Pons (tissue), 1 donor: Measurements from ENCODE around the gene UBXN11.

ENCODE experiments used
- DNase-seq: peaks from one replicate; pipeline ENCODE4 v3.0.0-alpha.2; 2016; ENCODE audit warnings: low spot score

UBXN11 gene

DNA sequence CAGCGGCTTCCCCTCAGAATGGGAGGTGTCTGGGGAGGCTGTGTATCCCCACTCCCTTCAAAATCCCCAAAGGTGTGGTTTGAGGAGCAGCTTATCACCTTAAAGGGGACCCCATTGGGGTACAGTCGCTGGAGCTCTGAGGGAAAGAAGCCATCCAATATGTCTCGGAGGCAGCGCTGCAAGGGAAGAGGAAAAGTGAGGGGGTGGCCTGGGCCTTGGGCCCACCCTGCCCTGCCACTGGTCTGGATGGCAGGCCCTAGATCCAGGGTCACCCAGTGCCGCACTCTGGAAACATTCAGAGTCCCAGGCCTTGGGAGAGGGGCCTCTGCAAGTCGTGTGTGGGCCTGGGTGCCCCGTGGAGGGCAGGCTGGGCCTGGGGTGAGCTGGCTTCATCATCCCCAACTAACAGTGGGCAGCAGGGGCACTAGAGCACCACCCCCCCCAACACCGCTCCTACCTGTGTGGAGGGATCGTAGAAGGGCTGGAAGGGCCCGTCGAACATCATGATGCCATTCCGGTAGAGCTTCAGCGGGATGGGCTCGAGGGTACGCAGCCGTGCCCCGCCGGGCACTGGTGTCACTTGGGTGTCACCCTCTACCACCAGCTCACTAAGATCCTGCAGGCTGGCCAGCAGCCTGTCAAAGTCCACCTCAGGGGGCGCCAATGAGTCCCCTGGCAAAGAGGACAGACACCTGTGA lies 20.9 kb downstream of the UBXN11 start:
- no peak for DNase-seq

DNA sequence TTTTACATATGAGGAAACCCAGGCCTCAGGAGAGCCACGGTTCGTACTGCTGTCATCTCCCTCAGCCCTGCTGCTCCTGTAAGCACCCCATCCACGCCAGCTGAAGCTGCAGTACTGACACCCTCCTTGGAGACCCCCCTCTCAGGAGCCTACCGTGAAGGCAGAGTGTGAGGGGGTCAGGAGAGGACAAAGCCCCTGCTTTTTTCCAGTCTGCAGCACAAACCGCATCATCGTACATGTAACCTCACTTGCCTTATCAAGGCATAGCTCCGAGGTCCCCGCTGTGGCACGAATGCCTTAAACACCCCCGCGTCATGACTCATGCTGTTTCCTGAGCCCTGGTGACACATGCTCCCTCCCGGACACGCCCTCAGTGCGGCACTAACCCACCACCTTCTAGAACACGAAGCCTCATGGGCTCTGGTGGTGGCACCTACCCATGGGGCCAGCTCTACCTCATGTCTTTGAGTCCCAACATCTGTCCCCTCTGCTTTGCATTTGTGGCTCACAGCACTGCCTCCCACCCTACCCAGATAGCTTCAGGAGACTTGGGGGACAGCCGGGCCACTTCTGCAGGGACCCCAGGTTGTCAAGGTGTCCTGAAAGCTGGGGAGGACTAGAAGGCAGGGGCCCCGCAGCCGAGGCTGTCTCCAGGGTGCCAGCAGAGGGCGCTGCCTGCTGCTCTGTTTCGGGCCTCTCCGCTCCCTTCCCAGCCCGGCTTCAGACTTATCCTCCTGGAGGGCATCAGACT lies 21.7 kb downstream of the UBXN11 start:
- no peak for DNase-seq

DNA sequence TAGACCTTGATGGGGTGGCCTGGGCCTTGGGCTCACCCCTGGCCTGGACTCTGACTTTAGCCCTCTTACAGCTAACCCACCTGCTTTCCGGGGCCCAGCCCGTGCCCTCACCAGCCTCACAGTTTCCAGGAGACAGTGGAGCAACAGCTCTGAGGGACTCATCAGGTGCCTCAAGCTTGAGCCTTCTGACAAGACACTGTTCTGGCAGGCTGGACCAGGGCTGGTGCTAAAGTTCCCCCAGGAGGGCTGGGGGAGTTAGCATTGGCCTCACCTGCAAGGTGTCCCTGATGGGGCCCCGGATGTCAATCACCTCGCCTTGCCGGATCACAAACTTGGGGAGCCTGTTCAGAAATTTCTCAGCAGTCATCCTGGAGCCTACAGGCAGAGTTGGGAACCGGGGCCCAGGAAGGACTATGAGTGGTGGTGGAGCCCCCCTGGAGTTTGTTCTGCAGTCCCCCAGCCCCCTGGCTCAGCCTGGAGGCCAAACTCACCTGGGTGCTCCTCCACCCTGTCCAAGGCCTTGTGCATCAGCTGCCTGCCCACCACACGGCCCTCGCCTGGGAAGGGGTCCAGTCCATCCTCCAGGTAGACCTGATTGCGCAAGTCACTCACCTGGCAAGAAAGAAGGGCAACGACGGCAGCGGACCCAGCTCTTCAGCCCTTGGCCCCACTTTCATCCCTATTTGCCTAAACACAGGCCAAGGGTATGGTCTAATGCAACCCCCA lies 22.4 kb downstream of the UBXN11 start:
- DNase-seq: no peak

DNA sequence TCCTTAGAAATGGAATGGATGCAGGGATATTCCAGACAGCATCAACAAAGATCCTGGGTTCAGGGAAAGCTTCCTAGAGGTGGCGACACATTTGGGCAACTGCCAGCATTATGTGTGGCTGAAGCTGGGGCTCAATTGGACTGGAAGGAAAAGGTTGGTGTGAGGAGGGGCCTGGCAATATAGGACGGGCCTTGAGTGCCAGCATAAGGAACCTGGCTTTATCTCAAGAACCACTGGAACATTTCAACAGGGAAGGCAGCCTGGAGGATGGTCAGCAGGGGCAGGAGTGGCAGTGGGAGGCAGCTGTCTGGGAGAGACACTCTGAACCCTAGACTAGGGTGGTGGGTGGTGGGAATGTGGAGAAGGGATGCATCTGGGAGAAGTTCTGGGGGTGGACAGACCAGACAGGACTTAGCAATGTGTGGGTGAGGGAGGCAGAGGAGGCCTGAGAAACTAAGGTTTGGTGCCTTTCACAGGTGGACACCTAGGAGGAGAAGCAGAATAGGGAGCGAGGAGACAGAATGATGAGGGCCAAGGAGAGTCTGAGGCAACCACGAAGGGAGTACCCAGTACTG lies 23.1 kb downstream of the UBXN11 start:
- DNase-seq: no peak

DNA sequence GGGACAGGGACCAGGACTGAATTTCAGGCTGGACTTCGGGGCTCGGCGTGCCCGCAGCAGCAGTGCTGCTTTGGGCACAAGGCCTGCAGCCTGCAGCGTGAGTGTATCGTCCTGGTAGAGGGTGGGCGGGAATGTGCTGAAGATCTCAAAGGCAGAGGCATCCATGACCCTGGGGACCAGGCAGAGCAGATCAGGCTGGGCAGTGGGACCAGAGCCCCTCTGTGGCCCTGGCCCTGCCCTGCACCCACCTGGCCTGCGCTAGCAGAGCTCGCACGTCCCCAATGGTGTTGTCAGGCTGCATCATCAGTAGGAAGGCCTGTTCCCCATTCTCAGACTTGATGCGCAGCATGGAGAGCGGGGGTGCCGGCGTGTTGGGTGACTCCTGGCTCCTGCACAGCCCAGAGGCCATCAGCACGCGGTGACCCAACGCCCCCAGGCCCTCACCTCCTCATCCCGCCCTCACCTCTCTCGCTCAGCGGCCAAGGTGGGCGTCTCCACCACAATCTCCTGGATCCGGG lies 24.0 kb downstream of the UBXN11 start:
- DNase-seq: no peak

DNA sequence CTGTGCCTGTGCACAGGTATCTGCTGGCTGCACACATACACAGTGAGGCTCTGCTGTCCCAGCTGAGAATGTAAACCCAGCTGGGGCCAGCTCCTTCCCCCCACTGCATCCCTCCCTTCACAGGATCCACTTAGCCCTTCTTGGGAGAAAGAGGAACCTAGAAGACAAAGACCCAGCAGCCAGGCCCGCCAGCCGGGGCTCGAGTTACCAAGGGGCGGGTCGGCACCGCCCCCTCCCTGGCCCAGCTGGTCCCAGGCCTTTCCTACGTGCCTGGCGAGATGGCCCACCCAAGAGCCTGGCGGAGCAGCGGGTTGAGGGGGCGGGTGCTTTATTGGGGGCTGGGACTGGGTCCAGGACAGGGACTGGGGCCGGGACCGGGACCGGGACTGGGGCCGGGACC lies 24.5 kb downstream of the UBXN11 start:
- no peak for DNase-seq

DNA sequence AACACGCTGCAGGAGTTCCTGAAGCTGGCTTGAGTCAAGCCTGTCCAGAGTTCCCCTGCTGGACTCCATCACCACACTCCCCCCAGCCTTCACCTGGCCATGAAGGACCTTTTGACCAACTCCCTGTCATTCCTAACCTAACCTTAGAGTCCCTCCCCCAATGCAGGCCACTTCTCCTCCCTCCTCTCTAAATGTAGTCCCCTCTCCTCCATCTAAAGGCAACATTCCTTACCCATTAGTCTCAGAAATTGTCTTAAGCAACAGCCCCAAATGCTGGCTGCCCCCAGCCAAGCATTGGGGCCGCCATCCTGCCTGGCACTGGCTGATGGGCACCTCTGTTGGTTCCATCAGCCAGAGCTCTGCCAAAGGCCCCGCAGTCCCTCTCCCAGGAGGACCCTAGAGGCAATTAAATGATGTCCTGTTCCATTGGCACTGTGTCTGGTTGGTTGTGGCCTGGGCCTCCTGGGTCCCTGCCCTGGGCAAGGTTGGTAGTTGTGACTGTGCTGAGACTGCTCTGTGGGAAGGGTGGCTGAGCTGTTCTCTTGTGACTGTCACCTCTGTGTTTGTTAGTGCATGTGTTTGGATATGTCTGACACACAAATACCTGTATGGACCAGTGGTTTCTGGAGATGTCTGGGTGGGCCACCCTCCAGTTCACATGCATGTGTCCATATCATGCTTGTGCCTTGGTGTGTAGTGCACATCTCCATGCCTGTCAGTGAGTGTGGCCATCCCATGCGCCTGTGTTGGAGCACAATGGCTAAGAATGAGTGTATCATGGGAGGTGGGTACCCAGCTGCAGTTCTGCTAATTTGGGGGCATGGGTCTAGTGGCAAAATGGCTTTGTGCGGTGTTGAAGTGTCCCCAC lies 25.1 kb downstream of the UBXN11 start:
- no peak for DNase-seq

DNA sequence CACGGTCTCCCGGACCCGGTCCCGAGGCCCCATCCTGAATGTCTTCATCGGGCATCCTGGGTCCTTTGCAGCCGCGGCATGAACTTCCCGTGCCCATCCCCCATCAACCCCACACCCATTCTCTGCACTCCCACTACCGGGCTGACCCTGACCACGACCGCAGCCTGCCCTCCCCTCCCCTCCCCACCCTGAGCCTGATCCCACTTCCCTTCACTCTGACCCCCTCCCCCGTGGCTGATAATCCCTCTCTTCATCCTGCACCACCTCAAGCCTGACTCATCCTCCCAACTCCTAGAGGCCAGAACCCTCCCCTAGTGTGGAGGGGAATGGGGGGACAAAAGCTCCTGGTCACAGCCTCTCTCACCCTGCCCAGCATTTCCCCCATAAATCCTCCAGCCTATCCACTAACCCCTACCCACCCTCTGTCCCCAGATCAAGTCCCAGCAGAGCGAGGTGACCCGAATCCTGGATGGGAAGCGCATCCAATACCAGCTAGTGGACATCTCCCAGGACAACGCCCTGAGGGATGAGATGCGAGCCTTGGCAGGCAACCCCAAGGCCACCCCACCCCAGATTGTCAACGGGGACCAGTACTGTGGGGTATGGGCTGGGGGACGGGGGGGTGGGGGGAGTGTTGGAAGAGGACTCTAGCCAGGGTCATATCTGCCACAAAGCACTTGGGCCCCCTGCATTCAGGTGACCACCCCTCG lies 25.9 kb downstream of the UBXN11 start:
- DNase-seq: no peak

DNA sequence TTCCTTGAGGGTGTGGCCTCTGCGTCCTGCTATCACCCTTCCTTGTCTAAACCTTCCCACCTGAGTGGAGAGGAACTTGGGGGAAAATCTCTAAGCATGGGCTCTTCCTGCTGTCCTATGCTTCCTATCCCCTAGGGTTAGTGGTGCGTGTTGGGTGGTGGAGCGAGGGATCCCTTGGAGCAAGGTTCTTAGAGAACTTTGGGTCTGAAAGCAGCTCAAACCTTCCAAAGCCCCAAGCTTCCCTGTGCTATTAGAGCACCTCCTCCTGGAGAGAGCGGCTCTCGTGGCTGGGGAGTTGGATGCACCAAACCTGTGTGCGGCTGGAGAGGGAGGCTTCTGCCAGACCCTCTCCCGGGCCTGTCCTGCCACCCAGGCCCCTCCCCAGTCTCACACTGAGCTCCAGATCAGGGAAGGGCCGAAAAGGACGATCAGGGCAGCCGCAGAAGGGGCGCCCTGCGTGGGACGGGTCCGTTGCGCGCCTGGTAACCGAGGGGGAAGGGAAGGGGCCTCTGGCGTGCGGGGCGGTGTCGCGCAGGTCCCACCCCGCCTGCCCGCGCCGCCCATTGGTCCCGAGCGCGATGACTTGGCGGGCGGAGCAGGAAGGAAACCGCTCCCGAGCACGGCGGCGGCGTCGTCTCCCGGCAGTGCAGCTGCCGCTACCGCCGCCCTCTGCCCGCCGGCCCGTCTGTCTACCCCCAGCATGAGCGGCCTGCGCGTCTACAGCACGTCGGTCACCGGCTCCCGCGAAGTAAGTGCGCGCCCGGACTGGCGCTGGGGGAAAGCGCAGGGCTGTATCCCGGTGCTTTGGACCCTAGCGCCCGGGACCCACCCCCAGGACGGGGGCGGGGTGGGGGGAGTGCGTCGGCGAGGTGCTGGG lies 26.7 kb downstream of the UBXN11 start, which contains the start of gene SH3BGRL3:
Gene SH3BGRL3 (plus strand): TSS at position 631 of the 877 bp plus-strand sequence. CDS start 70 bp downstream, at position 701.
- peak; percentile 66 for DNase-seq

DNA sequence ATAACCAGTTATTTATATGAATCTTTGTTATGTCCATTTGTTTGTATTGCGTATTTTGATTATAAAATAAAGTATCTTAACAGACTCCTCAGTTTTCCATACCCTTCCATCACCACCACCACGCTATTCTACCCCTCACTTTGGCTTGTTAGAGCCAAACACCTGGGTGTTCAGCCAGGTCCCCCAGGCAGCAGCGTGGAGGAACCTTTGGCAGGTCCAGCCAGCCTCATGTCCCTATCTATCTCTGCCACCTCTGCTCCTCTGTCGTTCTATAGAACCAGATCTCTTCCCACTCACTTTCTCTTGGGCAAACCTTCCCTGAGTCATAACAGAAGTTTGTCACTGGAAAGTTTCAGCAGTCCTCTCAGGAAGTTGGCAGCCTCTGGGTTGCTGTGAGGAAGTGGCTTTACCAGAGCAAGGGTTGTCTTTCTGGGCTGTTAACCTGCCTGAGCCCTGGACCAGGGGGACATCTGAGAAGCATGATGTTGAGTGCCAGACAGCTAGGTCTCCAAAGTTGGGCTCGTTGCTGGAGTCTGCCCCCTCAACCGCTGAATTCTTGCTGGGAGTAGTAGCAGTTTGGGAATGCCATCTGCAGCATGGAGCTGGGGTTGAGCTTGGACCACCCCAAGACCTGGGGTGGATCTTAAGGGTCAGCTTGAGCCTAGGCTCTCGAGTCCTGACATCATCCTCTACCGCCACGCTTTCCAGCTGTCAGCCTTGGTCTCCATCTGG lies 27.5 kb downstream of the UBXN11 start:
- peak; percentile 74 for DNase-seq

DNA sequence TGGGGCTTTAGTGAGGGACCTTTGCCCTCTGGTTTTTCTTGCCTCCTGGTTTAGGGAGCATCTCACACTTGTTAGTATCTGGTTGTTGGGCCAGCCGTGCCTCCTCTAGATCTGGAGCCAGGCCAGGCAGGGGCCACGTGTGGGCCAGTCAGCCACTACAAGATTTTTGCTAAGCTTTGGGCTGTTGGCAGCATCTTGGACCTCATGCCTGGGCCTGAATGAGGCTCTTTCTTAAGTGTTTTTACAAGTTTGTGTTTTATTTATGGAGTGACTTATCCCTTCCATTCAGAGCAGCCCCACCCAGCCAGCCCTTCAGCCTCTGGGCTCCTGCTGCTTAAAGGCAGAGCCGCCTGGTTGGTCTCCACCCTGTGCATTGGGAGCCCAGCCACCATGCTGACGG lies 28.1 kb downstream of the UBXN11 start:
- no peak for DNase-seq

DNA sequence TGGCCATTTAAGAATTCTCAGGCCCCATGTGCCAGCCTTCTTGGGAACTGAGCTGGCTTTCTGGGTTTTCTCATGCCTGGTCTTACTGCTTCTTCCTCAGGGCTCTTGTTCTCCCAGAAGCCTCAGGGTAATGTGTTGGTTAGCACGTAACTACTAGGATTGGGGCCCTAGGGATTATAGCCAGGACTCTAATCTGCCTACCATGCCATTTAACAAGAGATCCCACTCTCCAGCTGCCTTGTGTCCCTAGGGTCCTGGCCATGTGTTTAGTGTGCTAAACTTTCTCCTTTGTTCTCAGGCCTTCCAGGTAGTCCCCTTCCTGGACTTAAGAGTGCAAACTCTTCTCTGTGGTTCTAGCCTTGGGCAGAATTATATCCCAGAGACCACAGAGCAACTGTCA lies 28.7 kb downstream of the UBXN11 start:
- DNase-seq: no peak

DNA sequence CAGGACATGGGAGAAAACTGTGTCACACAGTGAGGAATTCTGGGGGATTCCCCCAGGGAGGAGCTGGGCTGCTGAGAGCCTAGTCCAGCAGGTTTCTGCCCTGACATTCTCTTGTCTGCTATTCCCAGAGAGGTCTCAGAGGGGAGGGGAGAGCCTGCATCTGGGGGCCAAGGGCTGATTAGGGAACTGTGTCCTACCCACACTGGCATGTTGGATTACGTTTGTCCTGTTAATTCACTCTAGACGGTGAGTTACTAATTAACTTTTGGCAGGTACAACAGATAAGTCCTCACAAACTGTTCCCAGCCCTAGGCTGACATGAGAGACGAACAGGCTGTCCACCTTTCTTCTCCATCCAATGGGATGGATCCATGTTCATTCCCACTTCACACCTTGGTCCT lies 29.2 kb downstream of the UBXN11 start:
- no peak for DNase-seq

DNA sequence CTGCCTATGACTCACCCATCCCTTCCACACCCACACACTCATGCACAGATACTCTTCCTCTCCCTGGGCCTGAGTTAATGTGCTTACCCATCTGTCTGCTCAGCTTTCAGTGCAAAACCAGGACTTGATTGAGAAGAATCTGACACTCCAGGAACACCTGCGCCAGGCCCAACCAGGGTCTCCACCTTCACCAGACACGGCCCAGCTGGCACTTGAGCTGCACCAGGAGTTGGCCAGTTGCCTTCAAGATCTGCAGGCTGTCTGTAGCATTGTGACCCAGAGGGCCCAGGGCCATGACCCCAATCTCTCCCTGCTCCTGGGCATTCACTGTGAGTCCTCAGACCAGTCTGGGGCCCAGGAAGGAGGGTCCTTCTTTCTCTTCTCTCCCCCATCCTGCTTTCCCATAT lies 30.0 kb downstream of the UBXN11 start:
- DNase-seq: no peak

DNA sequence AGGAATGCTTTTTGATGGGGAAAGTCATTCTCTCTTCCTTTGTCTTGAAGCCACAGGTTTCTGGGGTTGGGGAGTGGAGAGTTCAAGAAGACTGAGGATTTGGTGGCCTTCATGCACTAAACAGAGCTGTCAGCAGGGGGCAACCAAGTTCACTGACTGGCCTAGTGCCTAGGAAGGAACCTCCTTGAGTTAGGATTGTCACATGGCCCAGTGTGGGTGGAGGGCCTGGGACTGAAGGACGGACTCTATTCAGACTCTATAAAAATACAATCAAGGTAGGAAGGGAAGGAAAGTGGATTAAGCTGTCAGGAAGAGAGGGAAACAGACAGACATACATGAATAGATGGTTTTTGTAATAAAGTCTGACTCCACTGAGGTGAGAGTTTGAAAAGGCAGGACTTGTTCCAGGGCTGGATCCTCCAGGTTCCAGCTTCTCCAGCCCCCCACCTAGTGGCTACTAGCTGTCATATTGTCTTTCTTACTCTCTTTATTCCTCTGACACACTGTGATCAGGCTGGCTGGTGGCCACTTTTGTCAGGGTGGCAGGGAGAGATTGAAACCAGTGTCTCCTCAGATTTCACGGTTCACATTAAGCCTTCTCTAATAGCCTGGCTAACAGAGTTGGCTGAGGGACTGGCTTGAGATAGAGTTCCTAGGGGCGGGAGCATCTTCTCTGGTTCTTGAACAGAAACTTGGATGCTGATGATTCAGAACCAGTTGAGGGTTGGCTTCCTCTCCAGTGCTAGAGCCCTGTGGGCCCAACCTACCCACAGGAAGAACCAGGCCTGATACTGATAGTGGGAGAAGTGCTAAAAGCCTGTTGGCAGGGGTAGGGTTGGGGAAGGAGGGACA lies 30.6 kb downstream of the UBXN11 start:
- DNase-seq: peak; percentile 93

DNA sequence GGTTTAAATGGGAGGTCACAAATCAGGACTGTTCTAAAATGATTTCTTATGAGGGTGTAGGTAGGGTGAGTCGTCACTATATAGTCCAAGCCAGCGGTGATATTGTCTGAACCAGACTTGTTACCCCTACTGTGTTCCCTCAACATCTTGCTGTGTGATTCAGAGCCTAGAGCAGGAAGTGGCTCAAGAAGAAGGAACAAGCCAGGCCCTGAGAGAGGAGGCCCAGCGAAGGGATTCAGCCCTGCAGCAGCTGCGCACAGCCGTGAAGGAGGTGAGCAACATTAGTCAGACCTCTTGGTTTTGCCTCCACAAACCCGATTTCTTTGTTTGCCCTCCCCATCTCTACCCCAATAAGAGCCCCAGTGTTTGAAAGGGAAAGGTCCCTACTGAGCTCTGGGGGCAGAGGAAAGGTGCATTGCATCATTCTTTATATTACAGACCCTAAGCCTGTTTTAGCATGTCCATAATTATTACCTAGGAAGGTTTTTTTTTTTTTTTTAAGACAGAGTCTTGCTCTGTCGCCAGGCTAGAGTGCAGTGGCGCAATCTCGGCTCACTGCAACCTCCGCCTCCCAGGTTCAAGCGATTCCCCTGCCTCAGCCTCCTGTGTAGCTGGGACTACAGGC lies 31.5 kb downstream of the UBXN11 start:
- no peak for DNase-seq

DNA sequence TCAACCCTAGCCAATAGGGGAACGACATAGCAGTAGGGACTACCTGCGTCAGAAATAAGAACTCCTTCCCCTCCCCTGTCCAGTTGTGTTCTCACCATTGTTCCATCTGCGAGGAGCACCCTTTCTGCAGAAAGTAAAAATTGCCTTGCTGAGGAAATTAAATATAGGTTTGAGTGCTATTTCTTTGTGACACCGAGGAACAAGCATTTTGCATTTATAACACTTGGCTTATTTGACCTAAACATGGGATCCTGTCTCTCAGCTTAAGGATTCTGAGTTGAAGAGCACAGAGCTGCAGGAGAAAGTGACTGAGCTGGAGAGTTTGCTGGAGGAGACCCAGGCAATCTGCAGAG lies 37.3 kb downstream of the UBXN11 start:
- DNase-seq: no peak
